Measurements from ENCODE around the gene MSRB1.

- TF ChIP-seq CTCF (IDR thresholded peaks at IDR 0.05; ENCODE audit: control extremely low read depth in 1 of 3, insufficient read depth in 1 of 3, low read depth in 1 of 3, low read length in 3 of 3): no peak
- no peak for TF ChIP-seq RAD21 (IDR thresholded peaks at IDR 0.05 in 1 of 2, conservative IDR thresholded peaks at IDR 0.05 in 1 of 2; ENCODE audit: low read depth in 2 of 2, low read length in 2 of 2)
- no peak for TF ChIP-seq CEBPB (IDR thresholded peaks at IDR 0.05; ENCODE audit: low read depth, low read length)
- no peak for TF ChIP-seq SIN3A (conservative IDR thresholded peaks at IDR 0.05 in 1 of 2, IDR thresholded peaks at IDR 0.05 in 1 of 2; ENCODE audit: low read depth in 1 of 2, low read length in 2 of 2)
- no peak for TF ChIP-seq SP4 (IDR thresholded peaks at IDR 0.05; ENCODE audit: low read length)
- no peak for TF ChIP-seq EZH2 (IDR thresholded peaks at IDR 0.05; ENCODE audit: low read depth, low read length, severe bottlenecking)
- TF ChIP-seq MAFK (IDR thresholded peaks at IDR 0.05; ENCODE audit: low read depth, low read length): no peak
Observed at GRCh38 chr16:1953734-1954133, 10.7 kb upstream of the MSRB1 start.

Data from H1 (cell line).